ENCODE measurements around the gene MBD3L2.

Gene MBD3L2

GRCh38 chr19:7099597-7099921 lies 50.4 kb downstream of the MBD3L2 start:
- intact Hi-C loops (cut with DNase I), result no loop called here
- peak in 3 of 42 donors; percentile 78 to 87 (median 80) for DNase-seq

All from head of caudate nucleus (tissue), 42 donors.